Spleen (tissue), 7 donors: Measurements from ENCODE around the gene TBX5.

Experiments used
- CTCF ChIP-seq, 11 experiments: fragments of 200-600 bp in 7 of 11; fragments of 450-650 bp in 4 of 11; sonication (generic) in 4 of 11; IDR thresholded peaks in 8 of 11; conservative IDR thresholded peaks in 3 of 11; 1 replicate in 7 of 11; 2 replicates in 4 of 11; pipeline versions ENCODE4 v1.4.0 to v1.8.0; 2016 to 2021; ENCODE audit warnings: antibody characterized with exemption in 11 of 11, inconsistent platforms in 4 of 11, mild to moderate bottlenecking in 1 of 11
- POLR2AphosphoS5 ChIP-seq, 3 donors: sonication (generic); formaldehyde crosslinking; IDR thresholded peaks; one replicate each; pipeline ENCODE4 v1.5.1; 2017; ENCODE audit warnings: antibody characterized with exemption in 3 of 3
- donor health status: DM: no; HTN: no; CAD: no; lungs with moderate emphysema.
- donor health status: DM: no; HTN: no; CAD: no.
- donor health status: DM: no; HTN: no; CAD: no.

GRCh38 chr12:114448618-114448933 is 42.6 kb upstream of the TBX5 start:
- TF ChIP-seq CTCF (IDR thresholded peaks at IDR 0.05 in 8 of 11, conservative IDR thresholded peaks at IDR 0.05 in 3 of 11) (no peak), POLR2AphosphoS5 (IDR thresholded peaks at IDR 0.05) (no peak)
